SKM-1 treated with dmso at 0.1 percent for 144 hours (cell line): ENCODE data around the gene LDB1.

Experiments used
- DNase-seq: peaks from one replicate; lab custom pipeline; 2025; ENCODE audit not compliant: unreplicated experiment; lab: John Stamatoyannopoulos, UW

Gene LDB1

GRCh38 chr10:102113956-102114857 is 6.0 kb downstream of the LDB1 start:
- no peak for DNase-seq

- DNase-seq = no peak
These were observed 6.8 kb downstream of the LDB1 start for GRCh38 chr10:102113261-102113955.

- DNase-seq = no peak
These were observed 7.9 kb downstream of the LDB1 start for GRCh38 chr10:102112210-102112817.

GRCh38 chr10:102111276-102111675 is 8.9 kb downstream of the LDB1 start:
- DNase-seq = no peak

GRCh38 chr10:102109166-102110116 is 10.7 kb downstream of the LDB1 start:
- no peak for DNase-seq

- no peak for DNase-seq
These were observed 13.2 kb downstream of the LDB1 start for GRCh38 chr10:102106998-102107397.

GRCh38 chr10:102102421-102102820 is 17.7 kb downstream of the LDB1 start:
- DNase-seq = no peak

GRCh38 chr10:102101152-102101551 is 19.0 kb downstream of the LDB1 start:
- no peak for DNase-seq

- DNase-seq = no peak
These were observed 23.7 kb downstream of the LDB1 start for GRCh38 chr10:102096449-102096848.

GRCh38 chr10:102090772-102091171 is 29.4 kb downstream of the LDB1 start:
- DNase-seq = no peak

GRCh38 chr10:102086196-102086595 is 34.0 kb downstream of the LDB1 start:
- no peak for DNase-seq

GRCh38 chr10:102085336-102085735 is 34.8 kb downstream of the LDB1 start:
- DNase-seq = peak; percentile 44

GRCh38 chr10:102083541-102083940 is 36.6 kb downstream of the LDB1 start:
- DNase-seq = no peak

- DNase-seq = peak; percentile 68
These were observed 47.3 kb downstream of the LDB1 start for GRCh38 chr10:102072673-102073527.

- peak; percentile 12 for DNase-seq
These were observed 51.1 kb downstream of the LDB1 start for GRCh38 chr10:102069071-102069470.

GRCh38 chr10:102068216-102068615 is 52.0 kb downstream of the LDB1 start:
- no peak for DNase-seq

- DNase-seq = no peak
These were observed 52.9 kb downstream of the LDB1 start for GRCh38 chr10:102067091-102067916.

- no peak for DNase-seq
These were observed 53.6 kb downstream of the LDB1 start for GRCh38 chr10:102066399-102067088.
